RWPE2 (cell line): ENCODE data around the gene SLC22A8.
"Not testable (repeated sequence)": the region's sequence is repeated elsewhere in the genome, so short reads cannot be mapped to it uniquely, and the experiment has no call there.

ENCODE experiments used
- ATAC-seq: fragments of 200-7000 bp; cut with Tn5 transposase; 3 replicates; pipeline ENCODE4 v1.9.1; 2021; ENCODE audit warnings: low read depth
- DNase-seq: peaks from one replicate; pipeline ENCODE4 v3.0.0-alpha.2; 2020; ENCODE audit warnings: low spot score
- H3K27ac ChIP-seq: fragments of 450-650 bp; 2 replicates; pipeline ENCODE4 v1.5.1; 2017; ENCODE audit warnings: mild to moderate bottlenecking; ENCODE audit not compliant: poor library complexity, severe bottlenecking
- H3K27me3 ChIP-seq: fragments of 250-450 bp; sonication (Bioruptor Pico); 2 replicates; pipeline ENCODE4 v1.5.1; 2021; ENCODE audit warnings: mild to moderate bottlenecking, moderate library complexity; ENCODE audit not compliant: insufficient read depth, poor library complexity, severe bottlenecking
- H3K36me3 ChIP-seq: fragments of 250-450 bp; sonication (Bioruptor Pico); 2 replicates; pipeline ENCODE4 v1.5.1; 2020; ENCODE audit warnings: low read depth, mild to moderate bottlenecking, moderate library complexity
- H3K4me1 ChIP-seq: fragments of 250-450 bp; sonication (Bioruptor Pico); 2 replicates; pipeline ENCODE4 v1.5.1; 2021; ENCODE audit warnings: mild to moderate bottlenecking, moderate library complexity; ENCODE audit not compliant: insufficient read depth, poor library complexity, severe bottlenecking
- H3K4me3 ChIP-seq: fragments of 250-450 bp; sonication (Bioruptor Pico); 2 replicates; pipeline ENCODE4 v1.5.1; 2021; ENCODE audit warnings: mild to moderate bottlenecking, moderate library complexity; ENCODE audit not compliant: severe bottlenecking
- H3K9me3 ChIP-seq: fragments of 250-450 bp; sonication (Bioruptor Pico); 2 replicates; pipeline ENCODE4 v1.5.1; 2021; ENCODE audit warnings: mild to moderate bottlenecking, moderate library complexity; ENCODE audit not compliant: severe bottlenecking
- CTCF ChIP-seq: fragments of 450-650 bp; IDR thresholded peaks from one replicate; pipeline ENCODE4 v1.5.1; 2017; ENCODE audit warnings: mild to moderate bottlenecking, moderate library complexity; ENCODE audit not compliant: poor library complexity, severe bottlenecking

The SLC22A8 gene, protein sequence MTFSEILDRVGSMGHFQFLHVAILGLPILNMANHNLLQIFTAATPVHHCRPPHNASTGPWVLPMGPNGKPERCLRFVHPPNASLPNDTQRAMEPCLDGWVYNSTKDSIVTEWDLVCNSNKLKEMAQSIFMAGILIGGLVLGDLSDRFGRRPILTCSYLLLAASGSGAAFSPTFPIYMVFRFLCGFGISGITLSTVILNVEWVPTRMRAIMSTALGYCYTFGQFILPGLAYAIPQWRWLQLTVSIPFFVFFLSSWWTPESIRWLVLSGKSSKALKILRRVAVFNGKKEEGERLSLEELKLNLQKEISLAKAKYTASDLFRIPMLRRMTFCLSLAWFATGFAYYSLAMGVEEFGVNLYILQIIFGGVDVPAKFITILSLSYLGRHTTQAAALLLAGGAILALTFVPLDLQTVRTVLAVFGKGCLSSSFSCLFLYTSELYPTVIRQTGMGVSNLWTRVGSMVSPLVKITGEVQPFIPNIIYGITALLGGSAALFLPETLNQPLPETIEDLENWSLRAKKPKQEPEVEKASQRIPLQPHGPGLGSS

GRCh38 chr11:63015521-63016215 lies at the start of gene SLC22A8:
SLC22A8 (minus strand) TSS chr11:63015841; CDS start chr11:63014958, 883 bp downstream.
- ATAC-seq (no peak), DNase-seq (no peak)
- no peaks in the 10 kb centered on the region for H3K27me3 ChIP-seq
- TF ChIP-seq CTCF, result no peak
- no peak within 1 kb of the TSS for H3K27ac ChIP-seq
- no peak within 1 kb of the TSS for H3K4me3 ChIP-seq
- no peaks in the 10 kb centered on the region for H3K9me3 ChIP-seq
- no peaks in the 10 kb centered on the region for H3K36me3 ChIP-seq
- H3K4me1 ChIP-seq, result no peaks in the 10 kb centered on the region

GRCh38 chr11:63046203-63046602 lies 30.6 kb upstream of the SLC22A8 start:
- H3K27ac ChIP-seq, H3K27me3 ChIP-seq, ATAC-seq, H3K4me1 ChIP-seq, H3K4me3 ChIP-seq, DNase-seq, H3K9me3 ChIP-seq, H3K36me3 ChIP-seq: not testable (repeated sequence)

DNA sequence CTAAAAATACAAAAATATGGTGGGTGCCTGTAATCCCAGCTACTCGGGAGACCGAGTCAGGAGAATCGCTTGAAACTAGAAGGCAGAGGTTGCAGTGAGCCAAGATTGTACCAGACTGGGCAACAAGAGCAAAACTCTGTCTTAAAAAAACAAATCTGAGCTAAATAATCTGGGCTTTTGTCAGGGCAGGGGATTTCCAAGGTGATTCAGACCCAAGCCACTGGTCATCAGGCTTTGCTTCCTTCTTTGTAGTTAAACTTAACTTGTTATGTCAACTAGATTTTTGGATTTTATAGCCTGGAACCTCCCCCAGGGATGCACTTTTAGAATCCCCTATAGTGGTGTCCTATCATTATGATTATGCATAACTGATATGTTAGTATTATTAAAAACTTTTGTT lies 27.0 kb upstream of the SLC22A8 start:
- Histone ChIP-seq H3K36me3 (no peaks in the 10 kb centered on the region), H3K9me3 (no peaks in the 10 kb centered on the region), H3K4me1 (no peaks in the 10 kb centered on the region), H3K4me3 (no peak overlapping the region), H3K27me3 (peaks cover 3% of the 10 kb centered on the region), H3K27ac (no peak overlapping the region)
- TF ChIP-seq CTCF, result no peak
- ATAC-seq (no peak), DNase-seq (no peak)

DNA sequence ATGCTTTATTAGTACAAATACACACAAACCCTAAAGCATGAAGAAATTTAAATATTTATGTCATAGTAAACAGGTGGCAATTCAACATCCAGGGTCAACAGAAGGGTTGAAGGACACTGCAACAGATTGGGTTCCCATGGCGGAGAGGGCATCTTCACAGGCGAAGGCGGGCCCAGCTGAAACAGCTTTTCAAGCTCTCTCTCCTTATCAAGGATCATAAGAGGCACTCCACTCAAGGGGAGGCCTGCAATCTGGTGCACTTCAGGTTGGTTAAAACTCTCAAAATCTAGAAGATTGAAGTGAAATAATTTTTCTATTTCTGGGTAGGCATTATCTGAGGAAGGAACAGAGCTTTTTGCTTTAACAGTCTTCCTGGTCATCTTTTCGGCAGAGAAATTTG lies 16.8 kb upstream of the SLC22A8 start:
- Histone ChIP-seq H3K4me1 (no peaks in the 10 kb centered on the region), H3K4me3 (no peak overlapping the region), H3K27me3 (peaks cover 12% of the 10 kb centered on the region), H3K27ac (no peak overlapping the region), H3K36me3 (no peaks in the 10 kb centered on the region), H3K9me3 (no peaks in the 10 kb centered on the region)
- DNase-seq (no peak), ATAC-seq (no peak)
- no peak for TF ChIP-seq CTCF

- TF ChIP-seq CTCF, result peak; percentile 96
- ATAC-seq, result peak; percentile 86
- DNase-seq, result no peak
- Histone ChIP-seq H3K36me3 (no peaks in the 10 kb centered on the region), H3K9me3 (no peaks in the 10 kb centered on the region), H3K27me3 (no peaks in the 10 kb centered on the region), H3K4me1 (no peaks in the 10 kb centered on the region), H3K27ac (no peak overlapping the region), H3K4me3 (no peak overlapping the region)
These were observed 8.4 kb upstream of the SLC22A8 start for GRCh38 chr11:63023841-63024648.
